Activated CD4-positive, alpha-beta T cell treated with anti-CD3 and anti-CD28 coated beads, Interleukin-2, Interleukin-4, amounts not matched to agents 100 ng/mL and 50 ng/mL, durations not matched to agents 16 hours and 8 hours (primary cell): ENCODE measurements around the gene FOXP2.

ENCODE experiments used
- DNase-seq: peaks from one replicate; pipeline ENCODE4 v3.0.0-alpha.2; 2020; ENCODE audit warnings: low spot score

Gene FOXP2

GRCh38 chr7:114720725-114721124 is 306.1 kb downstream of the FOXP2 start:
- DNase-seq: no peak

- no peak for DNase-seq
These were observed 307.9 kb downstream of the FOXP2 start for GRCh38 chr7:114722562-114722961.

- DNase-seq: no peak
These were observed 308.7 kb downstream of the FOXP2 start for GRCh38 chr7:114723308-114723707.

- no peak for DNase-seq
These were observed 325.5 kb downstream of the FOXP2 start for GRCh38 chr7:114740095-114740494.

- no peak for DNase-seq
These were observed 326.3 kb downstream of the FOXP2 start for GRCh38 chr7:114740941-114741340.

- DNase-seq: no peak
These were observed 327.3 kb downstream of the FOXP2 start for GRCh38 chr7:114741911-114742310.
